GM19324 (cell line): ENCODE results near the gene PMM2.
"Not testable (repeated sequence)": the region's sequence is repeated elsewhere in the genome, so short reads cannot be mapped to it uniquely, and the experiment has no call there.

Experiments used
- ATAC-seq: cut with Tn5 transposase; IDR thresholded peaks from one replicate; pipeline ENCODE4 v1.9.1; 2021; ENCODE audit warnings: mild to moderate bottlenecking, moderate library complexity; ENCODE audit not compliant: unreplicated experiment, low FRiP score

PMM2 gene

DNA sequence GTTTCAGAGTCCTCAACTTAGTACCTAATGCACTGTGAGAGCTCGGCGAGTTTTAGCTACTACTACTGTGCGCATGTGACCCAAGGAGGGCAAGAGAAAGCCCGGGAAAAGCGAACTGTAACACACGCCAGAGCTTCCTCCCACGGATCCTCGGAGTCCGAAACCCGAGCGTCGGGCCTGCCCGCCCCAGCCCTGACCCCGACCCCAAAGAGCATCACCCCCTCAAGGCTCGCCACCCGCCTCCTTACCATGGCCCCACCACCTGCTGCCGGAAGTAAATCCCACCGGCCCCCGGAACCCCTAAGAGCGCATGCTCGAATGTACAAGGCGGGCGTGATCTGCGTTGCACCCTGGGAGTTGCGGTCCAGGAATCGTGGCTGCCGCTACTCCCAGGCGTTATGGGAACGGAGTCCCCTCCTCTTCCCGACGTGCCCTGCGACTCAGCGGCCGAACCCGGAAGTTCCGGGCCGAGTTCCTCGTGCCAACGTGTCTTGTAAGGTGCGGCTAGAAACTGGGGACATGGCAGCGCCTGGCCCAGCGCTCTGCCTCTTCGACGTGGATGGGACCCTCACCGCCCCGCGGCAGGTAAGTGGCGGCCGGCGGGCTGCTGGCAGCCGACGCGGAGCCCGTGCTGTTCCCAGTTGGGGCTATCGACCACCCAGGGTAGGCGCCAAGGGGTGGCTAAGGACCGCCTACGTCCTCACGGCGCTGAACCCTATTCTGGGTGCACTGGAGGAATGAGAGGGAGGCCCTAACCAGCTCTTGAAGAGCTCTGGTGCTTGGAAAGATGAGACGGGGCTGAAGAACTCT is at the start of gene PMM2, which contains the start of gene TMEM186:
Gene PMM2, plus strand, starts transcription at position 476 of the 810 bp plus-strand sequence. Its CDS starts 44 bp downstream, at position 520.
Gene TMEM186, minus strand, starts transcription at position 276 of the 810 bp plus-strand sequence. Its CDS starts 25 bp downstream, at position 251.
- ATAC-seq, result peak; percentile 95

DNA sequence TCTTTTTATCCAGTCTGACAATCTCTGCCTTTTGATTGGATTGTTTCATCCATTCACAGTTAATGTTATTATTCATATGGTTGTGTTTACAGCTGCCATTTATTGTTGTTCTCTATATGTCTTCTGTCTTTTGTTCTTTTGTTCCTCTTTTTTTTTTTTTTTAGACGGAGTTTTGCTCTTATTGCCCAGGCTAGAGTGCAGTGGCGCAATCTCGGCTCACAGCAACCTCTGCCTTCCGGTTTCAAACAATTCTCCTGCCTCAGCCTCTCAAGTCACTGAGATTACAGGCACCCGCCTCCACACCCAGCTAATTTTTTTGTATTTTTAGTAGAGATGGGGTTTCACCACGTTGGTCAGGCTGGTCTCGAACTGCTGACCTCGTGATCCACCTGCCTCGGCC is 48.7 kb upstream of the PMM2 start:
- ATAC-seq, result not testable (repeated sequence)

DNA sequence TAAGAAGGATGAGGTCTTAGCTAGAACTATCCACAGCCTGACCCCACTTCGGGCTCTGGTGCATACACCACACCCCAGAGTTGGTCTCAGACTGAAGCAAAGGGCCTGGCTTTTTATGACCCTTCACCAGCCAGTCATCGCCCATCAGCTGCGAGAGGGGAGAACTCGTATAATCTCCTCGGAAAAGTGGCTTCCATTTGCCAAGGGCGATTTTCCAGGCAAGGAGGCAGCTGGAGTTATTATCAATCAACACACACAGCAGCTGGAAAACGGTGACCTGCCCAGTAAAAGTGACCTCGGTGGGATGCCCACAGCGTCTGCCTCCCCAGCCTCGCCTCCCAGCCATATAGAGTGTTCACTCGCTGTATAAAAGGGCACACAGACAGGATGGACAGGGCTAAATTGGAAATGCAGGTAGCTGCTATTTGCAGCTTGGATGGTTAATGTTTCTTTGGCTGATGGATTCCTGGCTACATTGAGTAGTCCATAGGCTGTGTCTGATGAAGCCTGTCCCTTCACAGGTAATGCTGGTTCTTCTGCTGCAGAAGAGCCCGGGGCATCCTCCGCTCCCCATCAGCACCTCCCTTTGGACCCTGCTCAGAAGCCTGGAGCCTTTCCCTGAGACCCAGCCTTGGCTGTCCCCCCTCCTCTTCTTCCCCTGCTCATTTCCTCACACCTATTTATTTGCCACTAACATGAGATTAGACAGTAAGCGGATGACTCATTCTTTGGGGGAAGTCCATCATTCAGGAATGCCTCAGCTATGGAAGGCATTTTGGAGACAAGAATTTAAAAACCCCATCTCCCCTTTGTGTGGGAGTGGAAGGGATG is 45.9 kb upstream of the PMM2 start:
- ATAC-seq, result no peak

DNA sequence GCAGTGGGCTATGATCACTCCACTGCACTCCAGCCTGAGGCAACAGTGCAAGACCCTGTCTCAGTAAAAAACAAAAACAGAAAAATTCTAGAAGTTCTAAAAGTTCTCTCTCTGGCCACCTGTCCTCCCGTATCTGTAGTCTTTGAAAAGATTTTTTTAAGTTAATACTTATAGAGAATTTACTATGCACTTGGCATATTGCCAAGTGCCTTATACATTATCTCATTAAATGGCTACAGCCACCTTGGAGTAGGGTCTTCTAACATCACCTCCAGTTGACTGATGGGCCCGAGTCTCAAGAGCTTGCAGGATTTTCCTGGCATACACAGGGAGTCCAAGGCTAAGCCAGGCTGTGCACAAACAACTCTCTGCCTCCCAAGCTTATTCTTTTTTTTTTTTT is 44.9 kb upstream of the PMM2 start:
- ATAC-seq, result no peak

DNA sequence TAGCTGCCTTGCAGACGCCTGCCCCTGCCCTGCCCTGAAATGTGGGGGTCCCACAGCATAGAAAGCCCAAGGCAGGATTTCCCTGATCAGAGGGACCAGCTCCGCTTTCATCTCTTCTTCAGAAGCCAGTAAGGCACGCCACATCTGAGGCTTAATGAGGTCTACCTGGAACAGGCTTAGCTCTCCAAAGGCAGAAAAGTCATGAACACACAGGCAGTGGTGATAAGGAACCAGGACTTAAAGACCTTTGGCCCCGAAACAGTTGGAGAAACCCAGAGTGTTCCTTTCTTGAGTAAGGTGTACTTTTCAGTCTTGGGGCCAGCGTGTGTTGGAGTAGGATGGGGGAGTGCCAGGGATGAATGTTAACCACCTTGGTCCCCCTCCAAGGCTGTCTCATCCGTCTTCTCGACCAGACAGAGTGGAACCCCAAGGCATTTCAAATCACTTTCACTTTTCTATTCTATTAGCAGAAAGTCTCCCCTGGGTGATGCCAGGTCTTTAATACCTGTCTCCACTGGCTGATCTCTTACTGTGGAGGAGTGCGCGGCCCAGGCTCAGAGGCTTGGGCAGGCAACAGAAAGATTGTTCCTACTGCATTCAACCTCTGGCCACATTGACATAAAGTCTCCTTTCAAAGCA is 44.1 kb upstream of the PMM2 start:
- no peak for ATAC-seq

DNA sequence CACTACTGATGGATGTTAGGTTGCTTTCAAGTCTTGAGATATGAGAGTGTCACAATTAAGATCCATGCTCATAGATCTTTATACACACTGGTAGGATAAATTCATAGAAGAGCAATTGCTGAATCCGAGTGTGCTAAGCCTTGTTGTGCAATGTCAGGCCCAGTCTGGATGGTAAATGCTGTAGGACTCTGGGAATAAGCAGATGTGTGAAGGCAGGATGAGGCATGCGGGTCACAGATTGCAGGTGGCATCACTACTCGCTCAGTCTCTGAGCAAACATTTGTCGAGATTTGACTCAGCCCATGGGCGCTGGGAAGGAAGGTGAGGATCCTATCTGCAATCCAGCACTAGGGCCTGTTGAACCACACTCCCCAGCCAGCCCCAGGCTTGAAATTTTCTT is 40.9 kb upstream of the PMM2 start:
- ATAC-seq, result no peak

DNA sequence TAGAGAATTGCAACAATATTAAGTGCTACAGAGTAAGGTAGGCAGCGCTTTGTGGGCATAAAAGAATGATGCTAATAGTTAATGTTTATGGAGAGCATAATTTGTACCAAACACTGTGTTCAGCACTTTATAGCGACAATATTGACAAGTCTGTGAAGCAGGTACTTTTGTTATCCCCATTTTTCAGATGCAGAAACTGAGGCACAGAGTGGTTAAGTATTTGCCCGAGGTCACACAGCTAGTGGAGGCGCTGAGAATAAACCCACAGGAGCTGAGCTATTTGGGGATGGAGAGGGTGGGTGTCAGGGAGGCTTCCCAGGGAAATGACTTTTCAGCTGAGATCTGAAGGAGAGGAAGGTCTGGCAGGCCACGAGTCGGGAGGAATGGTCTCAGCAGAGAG is 39.6 kb upstream of the PMM2 start:
- ATAC-seq, result no peak

DNA sequence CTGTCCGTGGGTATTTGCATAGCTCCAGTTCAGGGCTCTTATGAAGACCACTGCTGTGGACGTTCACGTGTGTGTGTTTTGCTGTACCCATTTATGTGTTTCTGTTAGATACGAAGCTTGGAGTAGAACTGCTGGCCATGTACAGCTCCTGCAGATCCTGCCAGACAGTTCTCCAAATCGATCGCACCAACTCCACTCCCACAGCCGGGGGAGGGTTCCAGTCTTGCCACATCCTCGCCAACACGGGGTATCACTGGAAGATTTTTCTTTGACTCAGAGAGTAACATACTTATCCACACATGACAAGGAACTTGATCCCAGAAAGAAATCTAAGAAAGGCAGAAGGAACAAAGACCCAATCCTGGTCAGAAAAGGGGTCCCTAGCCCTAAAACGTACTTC is 37.6 kb upstream of the PMM2 start:
- no peak for ATAC-seq

DNA sequence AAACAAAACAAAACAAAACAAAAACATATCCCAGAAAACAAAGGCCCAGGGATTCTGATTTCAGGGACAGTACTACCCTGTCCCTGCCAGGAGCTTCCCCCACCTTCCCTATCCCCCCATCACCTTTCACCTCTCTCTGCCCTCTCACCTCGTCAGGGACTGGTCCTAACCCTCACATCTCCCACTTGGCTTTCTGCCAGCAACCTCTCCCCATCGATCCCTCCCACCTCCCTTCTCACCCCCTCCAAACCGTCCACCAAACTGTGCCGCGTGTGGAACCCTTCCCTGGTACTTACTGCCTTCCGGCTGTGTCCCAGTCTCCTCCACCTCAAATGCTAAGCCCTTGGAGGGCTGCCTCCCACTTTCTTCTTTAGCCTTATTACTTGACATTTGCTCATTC is 36.6 kb upstream of the PMM2 start:
- no peak for ATAC-seq

DNA sequence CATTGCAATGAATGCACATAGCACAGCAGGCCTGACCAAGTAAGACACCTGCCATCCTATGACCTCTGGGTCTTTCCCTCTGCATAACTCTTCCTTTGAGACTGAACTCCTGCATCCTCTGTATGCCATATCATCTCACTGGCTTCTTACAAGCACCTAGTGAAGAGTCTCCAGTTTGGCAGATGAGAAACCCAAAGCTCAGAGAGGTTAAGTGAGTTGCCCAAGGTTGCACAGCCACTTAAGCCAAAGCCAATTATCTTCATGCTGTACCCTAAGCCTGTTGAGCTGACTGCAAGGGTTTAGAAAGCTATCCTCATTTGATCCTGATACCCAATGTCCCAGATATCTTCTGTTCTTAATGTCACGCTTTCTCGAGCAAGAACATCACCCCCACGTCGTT is 35.4 kb upstream of the PMM2 start:
- ATAC-seq, result no peak

DNA sequence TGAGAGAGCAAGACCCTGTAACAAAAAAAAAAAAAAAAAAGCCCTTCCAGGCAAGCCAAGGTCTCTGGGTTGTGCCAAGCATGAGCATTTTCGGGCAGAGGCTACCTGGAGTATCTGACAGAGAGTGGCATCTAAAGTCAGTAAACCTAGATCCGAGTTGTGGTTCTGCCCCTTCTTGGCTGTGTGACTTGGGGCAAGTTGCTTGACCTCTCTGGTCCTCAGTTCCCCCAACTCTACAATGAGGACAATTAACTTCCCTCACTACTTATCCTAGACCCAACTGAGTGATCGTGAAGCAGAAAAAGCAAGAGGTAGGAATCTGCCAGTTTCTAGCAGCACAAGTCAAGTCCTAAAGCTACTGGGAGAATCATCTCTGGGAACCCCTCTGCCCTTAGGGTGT is 34.6 kb upstream of the PMM2 start:
- ATAC-seq, result no peak

DNA sequence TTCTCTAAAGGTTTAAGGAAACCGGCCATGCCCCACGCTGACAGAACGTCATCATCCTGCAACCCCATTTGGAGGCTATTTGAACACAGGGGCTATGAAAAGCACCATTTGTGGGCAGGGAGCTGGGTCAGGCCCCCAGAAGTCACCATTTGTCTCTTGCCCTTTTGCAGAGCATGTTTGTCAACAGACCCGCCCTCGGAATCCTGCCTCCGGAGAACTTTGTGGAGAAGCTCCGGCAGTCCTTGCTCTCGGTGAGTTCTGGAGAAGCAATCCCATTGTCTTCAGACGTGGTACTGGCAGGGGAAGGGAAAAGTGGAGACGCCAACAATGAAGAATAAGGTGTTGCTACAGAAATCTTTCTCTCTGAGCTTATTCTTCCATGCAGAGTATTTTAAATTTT is 33.7 kb upstream of the PMM2 start:
- ATAC-seq, result no peak

DNA sequence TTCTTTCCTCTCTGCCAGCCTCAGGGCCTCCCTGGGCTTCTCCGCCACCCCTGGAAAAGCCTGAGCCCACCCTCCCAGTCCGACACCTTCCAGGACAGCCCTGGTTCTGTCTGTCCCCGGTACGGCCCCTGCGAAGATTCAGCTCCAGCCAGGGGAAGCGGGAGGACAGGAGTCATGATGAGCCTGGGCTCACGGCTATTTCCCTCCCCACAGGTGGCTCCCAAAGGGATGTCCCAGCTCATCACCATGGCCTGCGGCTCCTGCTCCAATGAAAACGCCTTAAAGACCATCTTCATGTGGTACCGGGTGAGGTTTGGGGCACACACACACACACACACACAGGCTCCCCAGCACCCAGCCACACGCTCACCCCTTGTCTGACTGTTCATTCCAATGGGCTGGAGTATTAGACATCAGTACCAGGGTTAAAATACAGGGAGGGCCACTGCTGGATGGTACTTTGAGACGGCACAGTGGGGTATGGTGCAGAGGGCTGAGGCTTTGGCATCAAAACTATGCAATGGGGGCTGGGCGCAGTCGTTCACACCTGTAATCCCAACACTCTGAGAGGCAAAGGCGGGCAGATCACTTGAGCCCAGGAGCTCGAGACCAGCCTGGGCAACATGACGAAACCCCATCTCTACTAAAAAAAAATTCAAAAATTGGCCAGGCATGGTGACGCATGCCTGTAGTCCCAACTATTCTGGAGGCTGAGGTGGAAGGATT is 33.0 kb upstream of the PMM2 start:
- ATAC-seq, result no peak

DNA sequence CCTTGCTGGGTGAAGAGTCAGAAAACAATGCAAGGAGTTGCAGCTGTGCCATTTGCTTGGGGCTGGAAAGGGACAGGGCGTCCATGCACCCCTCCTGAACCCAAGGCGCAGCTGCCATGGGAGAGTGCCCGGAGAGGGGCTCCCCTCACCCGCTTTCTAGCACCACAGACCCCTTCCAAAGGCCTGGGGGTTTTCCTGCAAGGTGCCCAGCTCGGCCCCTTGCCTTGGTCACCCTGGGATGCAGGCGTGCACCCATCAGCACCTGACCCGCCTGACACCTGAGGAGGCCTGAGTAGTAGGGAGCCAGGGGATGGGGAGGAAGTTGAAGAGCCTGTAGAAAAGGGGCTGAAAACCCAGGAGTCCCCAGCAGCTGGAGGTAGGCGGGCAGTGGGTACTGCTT is 30.5 kb upstream of the PMM2 start:
- no peak for ATAC-seq

DNA sequence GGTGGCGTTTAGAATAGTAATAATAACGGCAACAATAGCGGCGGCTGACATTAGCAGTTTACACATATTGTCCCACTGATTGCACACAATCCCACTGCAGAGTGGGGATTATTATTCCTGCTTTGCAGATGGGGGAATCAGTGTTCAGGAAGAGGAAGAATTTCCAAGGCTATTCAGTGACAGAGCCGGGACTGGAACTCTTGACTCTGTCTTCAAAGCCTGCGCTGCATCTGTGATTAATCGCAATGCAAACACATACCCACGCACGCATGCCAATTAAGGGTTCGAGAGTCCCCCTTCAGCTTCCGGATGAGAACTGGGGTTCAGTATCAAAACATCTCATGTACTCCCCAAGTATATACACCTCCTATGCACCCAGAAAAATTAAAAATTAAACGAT is 29.4 kb upstream of the PMM2 start:
- ATAC-seq, result no peak

DNA sequence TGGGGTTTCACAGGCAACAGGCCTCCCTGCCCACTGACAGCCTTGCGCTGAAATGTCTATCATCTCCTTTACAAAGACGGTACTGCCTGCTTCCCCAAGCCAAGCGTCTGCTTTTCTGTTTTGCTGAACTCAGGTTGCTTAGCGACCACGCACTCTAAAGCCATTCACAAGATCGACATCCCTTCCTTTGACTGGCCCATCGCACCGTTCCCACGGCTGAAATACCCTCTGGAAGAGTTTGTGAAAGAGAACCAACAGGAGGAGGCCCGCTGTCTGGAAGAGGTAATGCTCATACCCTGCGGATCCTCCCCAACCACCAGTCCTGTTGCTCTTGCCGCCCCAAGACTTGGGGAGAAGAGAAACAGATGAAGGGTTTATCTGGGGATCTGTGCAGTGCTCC is 28.9 kb upstream of the PMM2 start:
- no peak for ATAC-seq

DNA sequence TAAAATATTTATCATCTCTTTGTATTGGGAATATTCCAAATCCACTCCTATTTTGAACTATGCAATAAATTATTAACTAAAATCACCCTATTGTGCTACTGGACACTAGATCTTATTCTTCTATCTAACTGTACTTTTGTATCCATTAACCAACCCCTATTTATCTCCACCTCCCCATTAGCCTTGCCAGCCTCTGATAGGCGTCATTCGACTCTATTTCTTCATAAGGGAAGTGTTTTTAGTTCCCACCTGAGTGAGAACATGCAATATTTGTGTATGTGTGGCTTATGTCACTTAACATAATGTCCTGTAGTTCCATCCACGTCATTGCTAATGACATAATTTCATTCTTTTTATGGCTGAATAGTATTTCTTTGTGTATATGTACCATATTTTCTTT is 24.1 kb upstream of the PMM2 start:
- ATAC-seq, result no peak

DNA sequence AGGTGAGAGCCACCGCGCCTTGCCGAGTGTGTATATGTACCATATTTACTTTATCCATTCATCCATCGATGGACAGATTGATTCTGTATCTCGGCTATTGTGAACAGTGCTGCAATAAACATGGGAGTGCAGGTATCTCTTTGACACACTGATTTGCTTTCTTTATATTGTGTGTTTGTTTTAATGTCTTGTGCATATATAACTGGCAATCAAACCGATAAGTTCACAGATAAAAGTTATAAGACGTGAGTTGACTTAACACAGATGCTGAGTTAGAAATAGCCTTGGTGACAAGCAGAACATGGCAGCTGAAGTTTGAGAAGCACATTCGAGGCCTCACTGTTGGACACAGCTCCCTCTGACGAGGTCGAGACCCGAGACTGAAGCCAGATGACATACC is 23.4 kb upstream of the PMM2 start:
- no peak for ATAC-seq

DNA sequence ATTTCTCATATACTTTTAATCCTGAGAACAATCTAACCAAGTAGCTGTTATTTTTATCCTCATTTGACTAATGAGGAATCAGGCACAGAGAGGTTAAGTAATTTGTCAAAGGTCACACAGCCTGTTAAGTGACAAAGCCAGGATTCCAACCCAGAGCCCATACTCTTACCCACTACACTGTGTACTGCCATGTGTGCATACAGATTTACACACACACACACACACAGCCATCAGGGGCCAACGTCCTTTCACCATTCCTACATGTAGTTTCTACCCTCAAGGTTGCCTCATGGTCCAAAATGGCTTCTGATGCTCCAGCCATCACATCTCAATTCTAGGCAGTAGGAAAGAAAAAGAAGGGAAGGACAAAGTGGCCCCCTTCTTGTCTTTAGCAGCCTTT is 22.3 kb upstream of the PMM2 start:
- no peak for ATAC-seq

DNA sequence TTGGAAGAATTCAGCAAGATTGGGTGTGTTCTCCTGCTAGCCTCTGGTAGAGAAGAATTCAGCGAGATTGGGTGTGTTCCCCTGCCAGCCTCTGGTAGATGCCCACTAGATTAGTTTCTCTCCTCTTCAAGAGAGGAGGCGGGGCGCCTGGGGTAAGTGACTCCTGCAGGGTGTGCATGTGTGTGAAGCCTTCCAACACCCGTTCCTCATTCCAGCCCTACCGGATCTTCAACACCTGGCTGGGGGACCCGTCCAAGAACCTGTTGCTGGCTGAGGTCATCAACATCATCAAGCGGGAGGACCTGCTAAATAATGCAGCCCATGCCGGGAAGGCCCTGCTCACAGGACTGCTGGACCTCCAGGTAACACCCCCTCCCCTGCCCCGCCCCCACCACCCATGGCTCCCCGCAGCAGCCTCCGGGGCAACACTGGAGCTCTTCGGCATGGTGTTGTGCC is 21.5 kb upstream of the PMM2 start:
- no peak for ATAC-seq

DNA sequence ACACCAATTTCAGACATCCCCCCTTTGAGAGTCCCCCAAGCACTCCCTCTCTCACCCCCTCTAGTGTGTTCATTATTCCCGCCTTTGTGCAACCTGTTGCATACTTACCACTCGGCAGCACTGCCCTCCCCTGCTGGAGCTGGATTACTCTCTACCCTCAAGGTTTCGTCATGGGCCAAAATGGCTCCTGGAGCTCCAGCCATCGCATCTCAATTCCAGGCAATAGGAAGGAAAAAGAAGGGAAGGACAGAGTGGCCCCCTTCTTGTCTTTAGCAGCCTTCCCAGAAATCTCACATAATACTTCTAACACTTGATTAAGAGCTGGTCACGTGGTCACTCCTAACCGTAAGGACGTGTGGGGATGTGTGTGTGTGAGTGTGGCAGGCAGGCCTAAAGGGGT is 20.4 kb upstream of the PMM2 start:
- no peak for ATAC-seq
